GM12891 (cell line): ENCODE measurements around the gene TMTC1.

Source experiments
- POLR2A ChIP-seq: IDR thresholded peaks from 2 replicates; pipeline ENCODE4 v1.6.1; 2011; ENCODE audit warnings: low read depth, low read length, control low read depth
- POLR2AphosphoS5 ChIP-seq: IDR thresholded peaks from 2 replicates; pipeline ENCODE4 v1.6.1; 2011; ENCODE audit warnings: low read depth, low read length, control low read depth

DNA sequence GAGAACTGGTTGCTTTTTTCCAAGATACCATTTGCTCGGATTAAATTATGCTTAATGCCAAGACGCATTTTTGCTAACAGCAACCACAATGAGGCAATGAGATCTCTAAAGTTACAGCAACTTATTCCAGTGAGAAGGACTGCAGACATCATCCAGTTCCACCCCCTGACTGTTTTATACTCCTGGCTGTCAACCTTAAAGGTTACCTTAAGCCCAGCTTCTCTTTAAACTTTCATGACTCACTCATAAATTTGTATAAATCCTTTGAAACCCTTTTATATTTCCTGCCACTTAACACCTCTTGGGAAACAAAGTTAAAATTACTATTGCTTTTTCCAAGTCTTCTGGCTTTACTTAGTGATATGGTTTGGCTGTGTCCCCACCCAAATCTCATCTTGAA is 80.2 kb downstream of the TMTC1 start:
- TF ChIP-seq POLR2A: no peak
- TF ChIP-seq POLR2AphosphoS5: no peak
